Smooth muscle cell of the brain vasculature (primary cell): ENCODE measurements around the gene FNBP1.

ENCODE experiments used
- DNase-seq: peaks from one replicate; pipeline ENCODE4 v3.0.0-alpha.2; 2012; ENCODE audit warnings: low read depth, low spot score

FNBP1 gene

DNA sequence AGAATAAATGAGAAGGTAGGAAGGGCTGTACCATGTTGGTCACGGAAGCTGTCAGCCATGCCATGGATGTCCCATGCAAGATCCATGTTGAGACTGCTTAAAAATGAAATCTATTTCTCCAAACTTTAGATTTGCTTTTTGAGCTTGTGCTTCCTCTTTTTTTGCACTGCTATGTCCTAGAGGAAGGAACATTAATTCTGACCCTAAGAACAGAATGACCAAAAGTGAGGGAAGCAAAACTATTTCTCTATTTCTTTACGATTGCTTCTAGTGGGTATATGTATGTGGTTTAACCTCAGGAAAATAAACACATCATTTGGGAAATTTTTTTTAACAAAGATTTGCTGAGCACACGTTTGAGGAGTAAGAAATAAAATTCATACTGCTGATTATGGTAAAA is 123.1 kb downstream of the FNBP1 start:
- no peak for DNase-seq

DNA sequence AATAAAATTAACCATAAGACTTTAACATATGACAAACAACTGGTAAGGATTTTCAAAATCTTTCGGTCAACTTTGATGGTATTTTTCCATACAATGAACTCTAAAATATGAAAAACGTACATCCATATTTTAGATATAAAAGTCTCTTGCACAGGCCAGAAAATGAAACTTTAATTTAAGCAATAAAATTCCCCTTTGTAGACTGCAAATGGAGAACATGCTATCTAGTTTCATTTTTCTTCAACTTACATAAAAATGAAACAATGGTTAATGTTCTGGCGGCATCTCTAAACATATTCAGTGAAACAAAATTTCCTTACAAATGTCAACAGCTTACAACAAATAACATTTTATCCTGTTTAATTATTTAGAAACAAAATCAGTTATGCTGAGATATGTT is 123.7 kb downstream of the FNBP1 start:
- no peak for DNase-seq

DNA sequence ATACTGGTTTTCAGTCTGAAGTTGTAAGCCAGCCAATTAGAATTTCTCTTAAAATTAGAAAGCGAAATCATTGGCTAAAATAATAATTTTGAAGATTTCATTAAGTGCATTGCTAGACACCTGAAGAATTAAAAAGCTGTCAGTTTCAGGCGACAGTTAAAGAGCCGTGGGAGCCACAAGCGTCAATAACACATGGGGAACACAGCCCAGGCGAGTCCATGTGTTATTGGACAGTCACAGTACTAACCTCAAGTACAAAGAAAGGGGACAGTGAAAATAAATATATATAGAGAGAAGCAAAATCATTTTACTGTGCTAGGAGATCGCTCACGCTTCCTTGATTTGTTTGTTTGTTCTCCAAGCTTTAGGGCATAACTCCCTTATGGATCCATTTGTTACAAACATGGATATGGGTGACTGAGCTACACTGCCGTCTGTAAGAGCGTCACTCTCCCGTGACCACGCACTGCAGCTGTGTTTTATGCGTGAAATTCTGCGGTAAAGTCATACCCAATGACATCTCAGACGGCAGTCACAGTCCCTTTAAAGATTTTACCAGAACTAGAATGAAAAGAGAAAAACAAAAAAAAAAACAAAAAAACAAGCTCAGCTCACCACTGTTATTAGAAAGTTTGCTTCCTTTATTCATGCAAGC is 124.6 kb downstream of the FNBP1 start:
- DNase-seq = no peak

DNA sequence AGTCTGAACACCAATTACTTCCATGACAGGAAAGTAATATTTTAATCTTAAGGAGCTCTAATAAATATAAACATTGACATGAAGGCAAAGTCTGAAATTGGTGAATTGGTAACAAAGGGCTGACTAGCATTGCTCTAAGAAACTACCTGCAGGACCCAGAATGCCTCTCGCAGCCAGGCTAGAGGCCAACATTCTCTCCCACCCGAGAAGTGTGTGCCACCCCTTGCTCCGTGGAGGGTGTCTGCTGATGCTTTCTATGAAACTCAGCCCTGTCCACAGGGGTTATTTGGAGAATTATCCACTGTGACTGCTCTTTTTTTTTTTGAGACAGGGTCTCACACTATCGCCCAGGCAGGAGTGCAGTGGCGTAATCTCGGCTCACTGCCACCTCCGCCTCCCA is 126.3 kb downstream of the FNBP1 start:
- DNase-seq = no peak

DNA sequence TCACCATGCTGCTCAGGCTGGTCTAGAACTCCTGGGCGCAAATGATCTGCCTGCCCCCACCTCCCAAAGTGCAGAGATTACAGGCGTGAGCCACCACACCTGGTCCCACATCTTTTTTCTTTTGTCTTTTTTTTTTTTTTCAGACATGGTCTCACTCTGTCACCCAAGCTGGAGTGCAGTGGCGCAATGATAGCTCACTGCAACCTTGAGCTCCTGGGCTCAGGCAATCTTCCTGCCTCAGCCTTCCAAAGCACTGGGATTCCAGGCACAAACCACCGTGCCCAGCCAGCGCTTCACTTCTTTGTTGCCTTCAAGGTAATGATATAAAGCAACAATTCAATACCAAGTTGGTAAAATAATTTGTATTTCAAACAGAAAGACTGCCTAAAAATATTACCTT is 128.9 kb downstream of the FNBP1 start:
- no peak for DNase-seq

DNA sequence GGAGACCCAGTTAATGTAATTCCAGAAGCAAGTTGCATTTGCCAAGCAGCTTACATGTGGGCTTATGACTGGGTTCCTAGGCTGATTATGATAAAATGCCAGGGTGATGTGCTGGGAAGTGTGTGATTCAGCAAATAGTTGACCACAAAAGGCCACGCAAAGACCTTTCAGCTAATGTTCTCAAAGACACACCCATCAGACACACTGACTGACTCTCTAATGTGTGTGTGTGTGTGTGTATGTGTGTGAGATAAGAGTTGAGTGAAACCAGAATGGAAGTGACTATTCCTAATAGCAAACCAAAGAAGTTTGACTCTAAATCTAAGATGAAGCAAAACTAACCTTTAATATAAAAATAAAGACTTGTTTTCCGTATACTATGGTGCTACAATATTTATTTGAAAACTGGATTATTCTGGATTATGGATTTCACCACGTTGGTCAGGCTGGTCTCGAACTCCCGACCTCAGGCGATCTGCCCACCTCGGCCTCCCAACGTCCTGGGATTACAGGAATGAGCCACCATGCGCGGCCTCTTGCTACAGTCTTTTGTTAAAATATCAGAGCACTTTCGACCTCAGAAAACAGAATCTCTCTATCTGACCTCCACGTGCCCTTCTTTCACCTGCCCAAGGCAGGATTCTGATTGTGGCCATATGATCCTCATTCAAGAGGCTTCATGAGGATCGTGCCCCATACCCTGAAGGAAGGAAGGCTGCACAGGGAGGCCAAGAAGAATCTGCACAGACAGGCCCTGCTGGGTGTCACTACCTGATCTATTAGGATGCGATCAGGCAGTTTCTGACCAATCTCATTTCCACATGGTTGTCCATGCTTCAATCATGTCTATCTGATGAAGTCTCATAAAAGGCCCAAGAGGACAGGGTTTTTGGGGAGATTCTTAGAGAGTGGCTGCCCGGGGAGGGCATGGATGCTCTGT is 132.1 kb downstream of the FNBP1 start:
- peak; percentile 79 for DNase-seq

DNA sequence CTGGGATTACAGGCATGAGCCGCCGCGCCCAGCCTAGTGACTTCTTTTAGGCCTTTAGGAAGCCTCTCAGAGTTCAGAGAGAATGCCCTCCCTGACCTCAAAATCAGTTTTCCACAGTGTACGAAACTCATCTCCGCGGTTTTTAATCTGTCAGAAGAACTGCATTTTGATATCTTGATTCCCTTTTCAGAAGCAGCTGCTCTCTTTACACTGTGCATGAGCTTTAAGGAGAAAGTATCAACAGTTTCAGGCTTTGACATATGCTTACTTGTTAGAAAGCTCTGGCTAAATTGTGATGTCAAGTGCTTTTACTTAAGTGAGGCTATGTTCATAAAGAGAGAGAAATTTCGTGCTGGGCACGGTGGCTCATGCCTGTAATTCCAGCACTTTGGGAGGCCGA is 133.1 kb downstream of the FNBP1 start:
- DNase-seq = no peak

DNA sequence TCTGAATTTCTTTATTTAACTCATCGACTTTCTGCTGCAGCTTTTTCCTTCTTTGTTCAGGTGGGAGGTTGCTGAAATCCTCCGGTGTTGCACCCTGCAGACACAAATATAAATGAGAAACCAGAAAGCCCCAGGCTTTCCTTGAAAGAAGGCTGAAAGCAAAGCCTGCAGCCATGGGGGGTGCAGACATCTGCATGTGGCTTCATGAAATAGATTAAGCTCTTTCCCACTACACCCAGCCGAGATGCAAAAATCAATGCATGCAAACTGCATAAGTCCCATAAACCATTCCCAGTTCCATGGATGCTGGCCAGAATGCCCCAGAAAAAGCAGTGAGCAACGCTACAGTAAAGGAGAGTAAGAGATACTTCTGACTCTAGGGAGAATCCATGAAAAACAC is 134.1 kb downstream of the FNBP1 start:
- no peak for DNase-seq

DNA sequence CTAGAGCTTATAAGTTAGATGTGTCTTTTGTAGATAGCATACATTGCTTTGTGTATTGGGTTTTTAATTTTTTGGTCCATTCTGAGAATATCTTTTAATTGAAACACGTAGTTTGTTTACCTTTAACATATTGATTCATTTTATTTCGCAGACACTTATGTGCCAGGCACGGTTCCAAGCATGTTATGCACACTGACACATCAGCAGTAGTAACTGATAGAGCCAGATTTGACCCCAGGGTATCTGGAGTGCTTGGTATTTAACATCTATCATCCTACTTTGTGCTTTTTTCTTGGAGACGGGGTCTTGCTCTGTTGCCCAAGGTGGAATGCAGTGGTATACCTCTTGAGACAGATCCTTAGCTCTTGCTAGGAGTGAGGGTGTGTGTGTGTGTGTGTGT is 135.8 kb downstream of the FNBP1 start:
- DNase-seq = no peak

DNA sequence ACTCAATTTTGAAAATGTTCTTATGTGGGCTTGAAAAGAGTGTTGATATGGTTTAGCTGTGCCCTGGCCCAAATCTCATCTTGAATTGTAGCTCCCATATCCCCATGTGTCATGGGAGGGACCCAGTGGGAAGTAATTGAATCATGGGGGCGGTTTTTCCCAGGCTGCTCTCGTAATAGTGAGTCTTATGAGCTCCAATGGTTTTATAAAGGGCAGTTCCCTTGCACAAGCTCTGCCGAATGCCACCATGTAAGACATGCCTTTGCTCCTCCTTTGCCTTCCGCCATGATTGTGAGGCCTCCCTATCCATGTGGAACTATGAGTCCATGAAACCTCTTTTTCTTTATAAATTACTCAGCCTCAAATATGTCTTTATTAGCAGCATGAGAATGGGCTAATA is 136.7 kb downstream of the FNBP1 start:
- no peak for DNase-seq

DNA sequence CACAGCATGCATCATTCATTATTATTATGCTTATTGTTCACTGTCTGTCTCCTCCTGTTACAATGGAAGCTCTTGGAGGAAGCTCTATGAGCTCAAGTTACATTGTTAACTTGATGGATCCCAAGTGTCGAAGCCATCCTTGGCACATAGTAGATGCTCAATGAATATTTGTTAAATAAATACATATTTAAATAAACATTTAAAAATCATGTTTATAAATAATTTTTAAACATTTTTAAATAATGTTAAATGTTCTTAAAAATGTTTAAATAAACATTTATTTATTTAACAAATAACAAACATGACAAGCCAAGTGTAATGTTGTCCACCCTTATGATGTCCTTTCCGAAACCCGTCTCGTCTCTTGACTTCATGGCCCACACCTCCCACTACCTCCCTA is 138.3 kb downstream of the FNBP1 start:
- DNase-seq = no peak

DNA sequence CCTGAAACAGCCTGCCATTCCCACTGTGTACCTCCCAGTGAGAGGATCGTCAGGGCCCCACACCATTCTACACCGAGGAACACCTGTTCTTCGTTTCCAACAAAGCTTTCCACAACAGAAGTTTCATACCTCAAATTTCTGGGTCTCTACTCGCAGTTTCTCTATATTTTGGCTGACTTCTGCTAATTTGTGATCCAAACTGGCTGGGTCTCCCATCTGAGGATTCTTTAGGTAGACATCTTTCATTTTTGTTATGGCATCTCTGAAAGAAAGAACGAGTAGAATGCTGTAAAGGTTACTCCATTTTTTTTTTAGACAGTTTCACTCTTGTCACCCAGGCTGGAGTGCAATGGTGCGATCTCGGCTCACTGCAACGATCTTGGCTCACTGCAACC is 140.3 kb downstream of the FNBP1 start:
- no peak for DNase-seq

DNA sequence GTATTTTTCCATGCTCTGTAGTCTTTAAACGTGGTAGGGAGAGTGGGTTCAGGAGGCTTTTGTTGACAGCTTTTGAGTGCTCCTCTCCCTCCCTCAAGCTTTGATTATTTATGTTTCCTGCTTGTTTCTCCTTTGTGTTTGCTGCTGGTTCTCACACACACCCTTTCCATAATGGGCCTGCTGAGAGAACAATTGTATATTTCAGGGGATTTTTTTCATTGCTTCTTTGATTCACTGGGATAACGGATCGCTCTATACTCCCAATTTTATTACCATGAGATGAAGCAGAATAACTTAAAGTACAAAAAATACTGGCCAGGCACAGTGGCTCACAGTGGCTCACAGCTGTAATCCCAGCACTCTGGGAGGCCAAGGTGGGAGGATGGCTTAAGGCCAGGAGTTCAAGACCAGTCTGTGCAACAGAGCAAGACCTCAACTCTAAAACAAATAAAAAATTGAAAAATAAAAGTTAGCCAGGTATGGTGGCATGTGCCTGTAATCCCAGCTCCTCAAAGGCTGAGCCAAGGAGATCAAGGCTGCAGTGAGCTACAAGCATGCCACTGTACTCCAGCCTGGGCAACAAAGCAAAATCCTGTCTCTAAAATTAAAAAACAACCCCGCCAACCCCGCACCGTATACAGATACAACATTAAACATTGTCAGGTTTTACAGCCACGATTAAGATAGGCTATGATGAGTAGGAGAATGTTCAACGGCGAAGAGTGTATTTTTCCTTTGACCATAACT is 140.8 kb downstream of the FNBP1 start:
- no peak for DNase-seq

DNA sequence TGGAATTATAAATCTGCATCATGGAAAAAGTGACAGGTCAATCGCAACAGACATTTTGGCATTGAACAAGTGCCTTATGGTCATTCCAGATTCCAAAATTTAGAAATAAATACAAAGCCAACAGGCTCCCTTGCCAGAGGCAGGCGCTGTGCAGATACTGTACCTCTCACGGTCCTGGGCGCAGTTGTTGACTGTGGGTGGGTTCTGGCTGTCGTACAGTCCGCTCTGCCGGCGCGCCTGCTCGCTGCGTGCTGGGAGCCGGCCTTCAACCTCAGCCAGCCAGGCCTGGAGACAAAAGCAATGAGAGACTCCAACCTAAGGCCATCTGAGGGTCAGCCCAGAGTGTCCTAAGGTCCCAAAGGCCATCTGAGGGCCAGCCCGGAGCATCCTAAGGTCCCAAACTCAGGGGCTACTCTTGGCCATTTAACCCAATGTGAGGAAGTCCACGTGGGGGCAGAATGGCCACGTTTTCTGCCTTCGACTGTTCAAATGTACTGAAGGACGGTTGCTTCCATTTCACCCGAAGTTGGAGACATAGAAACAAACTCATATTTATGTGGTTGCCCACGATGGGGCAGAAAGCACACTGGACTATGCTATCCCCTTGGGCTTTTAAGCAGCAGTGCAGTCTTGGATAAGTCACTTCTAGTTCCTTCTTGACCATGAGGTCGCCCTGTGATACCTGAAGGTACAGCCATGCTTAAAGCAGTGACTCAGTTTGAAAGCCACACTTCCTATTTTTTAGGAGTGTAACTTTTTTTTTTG is 142.5 kb downstream of the FNBP1 start:
- DNase-seq = no peak

DNA sequence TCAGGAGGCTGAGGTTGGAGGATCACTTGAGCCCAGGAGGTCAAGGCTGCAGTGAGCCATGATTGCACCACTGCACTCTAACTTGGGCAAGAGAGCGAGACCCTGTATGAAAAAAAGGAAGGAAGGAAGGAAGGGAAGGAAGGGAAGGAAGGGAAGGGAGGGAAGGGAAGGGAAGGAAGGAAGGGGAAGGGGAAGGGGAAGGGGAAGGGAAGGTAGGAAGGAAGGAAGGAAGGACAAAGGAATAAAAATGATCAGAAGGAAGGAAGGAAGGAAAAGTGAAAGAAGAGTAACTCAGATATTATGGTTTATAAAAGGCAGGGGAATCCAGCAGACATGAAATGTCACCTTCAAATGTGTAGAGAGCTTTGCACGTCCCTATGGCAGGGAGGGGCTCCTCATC is 143.4 kb downstream of the FNBP1 start:
- DNase-seq = no peak

DNA sequence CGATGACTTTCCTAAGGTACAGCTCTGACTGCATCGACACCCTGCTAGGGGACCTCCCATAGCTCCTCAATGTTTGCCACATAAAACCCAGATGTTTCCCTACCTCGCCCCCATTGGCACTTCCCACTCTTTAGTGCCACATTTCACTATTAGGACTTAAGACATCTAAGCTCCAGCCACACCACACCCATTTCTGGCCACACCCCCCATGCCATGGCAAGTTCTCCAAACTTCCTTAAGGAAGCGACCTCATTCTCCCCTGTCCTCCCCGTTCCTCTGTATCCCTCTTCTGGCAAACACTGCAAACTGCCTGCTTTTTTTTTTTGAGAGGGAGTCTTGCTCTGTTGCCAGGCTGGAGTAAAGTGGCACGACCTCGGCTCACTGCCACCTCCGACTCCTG is 144.8 kb downstream of the FNBP1 start:
- no peak for DNase-seq

DNA sequence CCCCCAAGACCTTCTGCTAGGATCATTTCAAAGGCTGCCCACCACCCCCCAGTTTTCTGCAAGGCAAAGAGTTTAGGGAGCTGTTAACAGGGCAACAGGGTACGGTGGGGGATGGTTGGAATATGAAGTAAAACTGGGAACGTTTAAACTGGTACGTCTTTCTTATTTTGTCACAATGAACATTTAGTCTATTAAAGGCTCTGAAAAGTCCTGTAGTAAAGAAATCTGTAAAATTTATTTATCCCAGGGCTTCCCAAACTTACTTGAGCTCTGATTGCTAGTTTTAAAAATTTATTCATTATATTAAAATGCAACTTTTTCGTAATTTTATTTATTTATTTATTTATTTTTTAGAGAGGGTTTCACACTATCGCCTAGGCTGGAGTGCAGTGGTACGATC is 145.7 kb downstream of the FNBP1 start:
- DNase-seq = no peak

DNA sequence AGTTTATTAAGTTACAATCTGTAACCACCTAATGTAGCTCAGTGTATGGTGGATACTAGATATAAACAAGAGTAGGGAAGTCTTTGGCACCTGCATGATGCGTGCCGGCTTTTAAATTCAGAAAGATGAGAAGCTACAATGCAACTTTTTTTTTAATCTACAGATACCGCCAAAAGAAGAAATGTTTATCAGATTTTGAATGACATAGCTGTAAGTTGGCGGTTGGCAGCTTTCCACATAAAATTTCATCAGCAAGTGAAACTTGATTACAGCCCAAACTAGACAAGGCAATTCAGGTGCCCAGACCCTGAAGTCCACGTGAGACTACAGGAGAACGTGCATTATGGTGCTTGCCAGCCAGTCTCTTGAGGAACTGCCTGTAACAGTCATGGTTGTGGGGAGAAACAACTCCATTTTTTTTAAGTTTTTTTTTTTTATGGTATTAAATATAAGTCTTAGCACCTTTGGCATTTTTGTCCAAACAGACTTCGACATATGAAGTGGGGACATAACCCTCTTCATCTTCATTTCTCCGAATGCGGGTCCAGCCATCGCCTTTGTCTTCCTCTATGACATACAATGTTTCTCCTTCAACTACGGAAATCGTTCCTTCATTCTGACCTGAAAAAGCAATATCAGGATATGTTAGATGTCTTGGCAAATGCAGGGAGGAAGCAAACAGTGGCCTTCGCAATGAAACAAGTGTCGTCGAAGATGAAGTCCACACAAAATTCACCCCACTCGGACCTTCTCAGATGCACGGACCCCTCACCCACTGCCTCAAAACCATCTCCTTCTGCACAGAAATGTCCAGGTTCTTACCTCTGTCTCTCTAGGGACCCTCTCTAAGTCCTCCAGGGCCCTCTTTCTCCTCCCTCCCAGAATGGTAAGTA is 147.4 kb downstream of the FNBP1 start:
- DNase-seq = no peak

DNA sequence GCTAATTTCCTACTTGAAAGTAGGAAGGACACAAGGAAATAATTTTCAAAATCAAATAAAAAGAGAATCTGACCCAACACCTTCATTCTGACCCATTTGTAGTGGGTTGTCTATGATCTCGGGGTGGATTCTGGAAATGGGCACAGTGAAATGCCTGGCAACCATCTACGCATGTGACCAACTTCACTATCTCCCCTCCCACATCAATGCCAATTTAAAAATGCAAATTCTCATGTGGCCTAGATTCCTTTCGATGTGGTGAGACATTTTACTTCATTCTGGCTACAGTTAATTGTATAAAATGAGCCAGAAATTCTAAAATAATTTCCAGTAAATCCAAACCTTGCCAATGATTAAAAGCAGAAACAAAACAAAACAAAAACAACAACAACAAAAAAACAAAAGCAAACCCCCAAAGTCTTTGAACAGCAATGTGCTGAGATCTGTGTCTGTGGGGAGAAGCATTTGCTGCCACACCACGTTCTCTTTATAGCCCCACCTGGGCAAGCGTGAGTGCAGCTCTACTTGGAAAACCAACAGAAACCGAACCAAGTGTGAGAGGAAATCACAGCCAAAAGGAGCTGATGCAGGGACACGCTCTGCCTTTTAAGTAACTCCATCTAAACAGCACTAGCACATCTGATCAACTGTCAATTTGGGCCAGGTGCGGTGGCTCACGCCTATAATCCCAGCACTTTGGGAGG is 148.7 kb downstream of the FNBP1 start:
- DNase-seq = no peak

DNA sequence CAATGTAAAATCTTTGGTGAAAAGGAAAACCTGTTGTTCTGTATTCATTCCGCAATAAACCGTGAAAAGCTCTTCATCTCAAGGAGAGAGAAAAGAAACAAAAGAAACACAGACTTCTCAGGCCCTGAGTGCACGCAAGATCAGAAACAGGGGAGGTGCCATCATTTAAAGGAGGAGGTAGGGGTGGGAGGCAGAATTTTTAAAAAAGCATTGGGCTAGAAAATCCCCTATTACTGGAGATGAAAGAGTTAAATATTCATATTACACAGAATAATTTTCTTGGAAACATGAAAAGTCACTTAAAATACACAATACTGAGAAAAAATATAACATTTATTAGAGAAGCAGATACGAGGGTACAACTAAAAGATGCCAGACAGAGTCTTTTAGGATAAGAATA is 151.4 kb downstream of the FNBP1 start:
- DNase-seq = no peak
